Inflammatory macrophage treated with lipopolysaccharide for 1 hour (primary cell): ENCODE measurements around the gene ADCY3.

Source experiments
- DNase-seq, 2 donors: peaks; one replicate each; pipeline ENCODE4 v3.0.0-alpha.2; 2020 to 2022

The ADCY3 gene

DNA sequence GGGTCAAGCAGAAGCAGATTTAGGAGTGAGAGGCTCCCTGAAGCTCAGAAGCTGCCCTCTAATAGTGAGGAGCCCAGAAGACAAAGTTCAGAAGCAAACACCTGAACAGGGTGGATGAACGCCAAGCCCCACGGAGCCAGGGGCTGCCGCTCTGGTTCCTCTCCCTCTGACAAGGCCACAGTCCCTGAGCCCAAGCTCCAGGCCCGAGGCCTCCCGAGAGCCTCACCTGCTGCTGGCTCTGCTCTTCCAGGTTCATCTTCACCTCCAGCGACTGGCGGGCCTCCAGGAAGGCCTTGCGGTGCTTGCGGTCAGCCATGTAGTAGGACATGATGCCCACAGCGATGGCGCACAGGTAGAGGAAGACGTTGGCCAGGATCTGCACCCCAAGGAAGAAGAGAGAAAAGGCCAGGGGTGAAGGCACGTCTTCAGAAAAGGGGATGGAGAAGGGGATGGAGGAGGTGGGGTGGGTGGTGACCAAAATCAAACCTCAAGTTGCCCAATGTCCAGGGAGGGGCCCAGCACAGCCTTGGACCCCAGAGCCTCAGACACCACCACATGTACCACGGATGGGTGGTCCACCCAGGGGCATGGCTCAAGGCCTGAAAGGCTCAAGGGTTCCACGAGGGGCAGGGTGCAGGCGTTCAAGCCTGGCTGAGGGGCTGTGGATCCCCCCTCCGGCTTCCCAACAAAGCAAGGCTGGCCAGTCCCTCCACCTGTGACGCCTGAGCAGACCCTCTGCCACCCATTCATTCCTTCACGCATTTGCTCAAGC is 47.5 kb downstream of the ADCY3 start:
- no peak for DNase-seq

DNA sequence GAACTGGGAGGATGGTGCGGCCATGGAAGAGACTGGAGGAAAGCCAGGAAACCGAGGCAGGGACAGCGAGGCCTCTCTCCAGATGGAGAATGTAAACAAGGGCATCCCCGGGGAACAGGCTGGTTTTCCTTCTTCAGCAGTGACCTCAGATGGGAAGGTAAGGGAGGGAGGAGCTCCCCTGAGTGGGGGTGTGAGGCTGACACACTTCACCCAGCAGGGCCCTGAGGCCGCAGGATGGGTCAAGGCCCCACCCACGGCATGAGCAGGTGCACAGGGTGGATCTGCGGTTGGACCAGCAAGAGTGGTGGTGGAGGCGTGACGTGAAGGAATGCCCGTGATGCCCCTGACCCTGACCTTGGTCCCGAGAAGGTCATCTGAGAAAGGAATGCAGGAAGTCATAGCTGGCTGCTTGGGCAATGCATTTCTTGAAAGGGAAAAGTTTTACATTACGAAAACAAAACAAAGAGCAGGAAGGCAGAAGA is 48.1 kb downstream of the ADCY3 start:
- no peak for DNase-seq

DNA sequence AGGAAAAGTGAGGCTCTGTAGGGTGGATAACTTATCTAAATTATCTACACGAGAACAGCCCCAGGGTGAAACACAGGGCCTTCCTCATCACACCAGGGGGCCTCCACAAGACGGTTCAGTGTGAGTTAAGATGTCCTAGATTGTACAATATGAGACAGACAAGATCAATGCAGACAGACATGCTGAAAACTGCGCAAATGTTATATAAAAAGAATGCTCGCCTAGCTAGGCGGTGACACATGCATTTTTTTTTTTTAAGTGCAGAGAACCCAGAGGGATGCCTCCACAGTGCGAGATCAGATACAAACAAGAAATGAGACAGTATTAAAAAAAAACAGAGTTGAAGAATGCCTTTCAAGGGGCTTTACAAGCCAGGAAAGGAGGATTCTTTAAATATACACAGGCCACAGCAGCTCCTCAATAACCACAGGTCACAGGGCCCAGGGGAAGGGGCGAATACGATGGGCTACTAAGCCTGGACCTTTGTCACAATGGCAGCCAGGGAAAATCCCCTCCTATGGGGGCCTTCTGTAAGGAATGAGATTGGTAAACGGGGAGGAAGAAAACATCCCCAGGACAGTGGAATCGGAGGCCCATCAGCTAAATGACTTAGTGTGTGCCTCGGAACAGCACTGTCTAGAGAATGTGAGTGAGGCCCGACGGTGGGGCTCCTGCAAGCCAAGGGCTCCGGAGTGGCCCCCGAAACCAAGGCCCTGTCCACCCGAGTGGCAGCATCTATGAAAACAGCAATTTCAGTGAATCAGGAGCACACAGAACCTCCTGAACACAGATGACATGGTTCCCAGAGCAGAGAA is 48.9 kb downstream of the ADCY3 start:
- no peak for DNase-seq

DNA sequence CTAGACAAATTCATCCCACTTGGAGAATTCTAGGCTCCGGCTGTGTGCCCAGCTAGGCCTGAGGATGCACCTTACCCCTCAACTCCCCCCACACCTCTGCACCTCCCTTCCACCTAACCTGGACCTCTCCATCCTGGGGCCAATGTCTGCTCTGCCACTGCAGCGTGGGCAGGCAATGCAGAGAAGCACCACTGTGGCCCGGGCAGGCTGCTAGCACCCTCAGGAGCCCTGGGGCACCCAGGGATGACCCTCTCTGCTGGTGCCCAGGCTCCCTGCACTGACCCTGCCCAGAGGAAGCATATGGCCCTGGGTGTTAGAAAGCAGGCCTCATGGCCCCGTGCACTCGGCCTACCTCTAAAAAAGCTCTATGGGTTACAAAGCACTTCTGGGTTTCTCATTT is 49.6 kb downstream of the ADCY3 start:
- no peak for DNase-seq

DNA sequence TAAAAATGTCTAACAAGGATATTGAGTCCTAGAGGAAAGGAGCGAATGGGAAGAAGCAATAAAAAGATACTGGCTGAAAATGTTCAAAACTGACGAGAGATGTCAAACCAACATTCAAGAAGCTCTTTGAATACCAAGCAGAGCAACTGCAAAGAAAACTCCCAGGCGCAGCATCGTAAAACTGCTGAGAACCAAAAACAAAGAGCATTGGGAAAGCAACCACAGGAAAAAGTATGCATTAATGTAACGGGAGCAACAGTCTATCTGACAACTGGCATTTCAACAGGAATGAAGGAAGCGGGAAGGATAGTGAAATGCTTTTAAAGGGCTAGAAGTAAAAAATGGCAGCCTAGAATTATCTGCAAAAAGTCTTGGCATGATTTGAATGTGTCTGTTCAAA is 53.1 kb downstream of the ADCY3 start:
- no peak for DNase-seq

DNA sequence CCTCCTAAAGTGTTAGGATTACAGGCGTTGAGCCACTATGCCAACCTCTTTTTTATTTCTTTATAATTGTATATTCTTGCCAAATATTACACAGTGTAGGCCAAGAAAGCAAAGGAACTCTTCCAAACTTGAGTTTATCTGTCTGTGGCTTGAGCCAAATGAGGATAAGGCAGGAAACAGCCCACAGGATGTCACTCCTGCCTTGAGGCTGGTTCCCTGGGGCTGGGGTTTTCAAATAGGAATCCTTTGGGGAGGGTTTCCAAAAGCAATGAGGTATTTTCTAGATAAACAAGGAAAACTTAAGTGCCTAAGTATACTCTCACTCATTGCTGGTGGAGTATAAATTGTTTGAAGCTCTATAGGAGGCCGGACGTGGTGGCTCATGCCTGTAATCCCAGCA is 56.4 kb downstream of the ADCY3 start:
- DNase-seq, result no peak

DNA sequence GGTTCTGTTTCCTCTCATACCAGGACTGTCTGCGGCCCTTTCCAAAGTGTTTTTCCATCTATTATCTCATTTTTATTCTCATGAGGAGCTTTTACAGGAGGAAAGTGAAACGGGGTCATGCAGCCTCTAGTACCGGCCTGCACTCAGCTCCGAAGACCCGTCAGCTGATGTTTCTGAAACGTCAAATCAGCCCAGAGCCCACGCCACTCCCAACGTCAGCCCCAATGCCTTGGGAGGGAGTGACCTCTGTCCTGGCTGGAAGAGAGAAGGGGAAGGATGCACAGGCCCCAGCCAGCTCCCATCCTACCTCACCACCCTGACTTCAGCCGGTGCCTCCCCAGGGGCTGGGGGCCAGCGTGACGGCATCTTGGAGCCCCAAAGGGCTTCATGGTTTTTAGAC is 58.5 kb downstream of the ADCY3 start:
- DNase-seq, result no peak

DNA sequence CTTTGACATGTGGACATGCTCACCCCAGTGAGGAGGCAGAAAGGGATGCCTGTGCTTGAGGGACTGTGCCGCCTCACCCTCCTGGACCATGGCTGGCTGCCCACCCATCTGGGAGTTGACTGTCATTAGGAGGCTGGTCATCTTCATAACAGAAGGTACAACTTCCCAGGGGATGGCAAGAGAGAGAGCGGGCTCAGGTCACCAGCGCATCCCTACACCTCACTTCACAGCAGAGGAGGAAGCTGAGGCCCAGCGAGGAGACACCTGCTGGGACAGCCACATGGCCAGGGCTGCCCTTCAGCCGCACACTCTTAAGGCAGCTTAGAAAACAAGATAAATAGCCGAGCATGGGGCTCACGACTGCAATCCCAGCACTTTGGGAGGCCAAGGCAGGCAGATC is 59.4 kb downstream of the ADCY3 start:
- DNase-seq, result no peak

DNA sequence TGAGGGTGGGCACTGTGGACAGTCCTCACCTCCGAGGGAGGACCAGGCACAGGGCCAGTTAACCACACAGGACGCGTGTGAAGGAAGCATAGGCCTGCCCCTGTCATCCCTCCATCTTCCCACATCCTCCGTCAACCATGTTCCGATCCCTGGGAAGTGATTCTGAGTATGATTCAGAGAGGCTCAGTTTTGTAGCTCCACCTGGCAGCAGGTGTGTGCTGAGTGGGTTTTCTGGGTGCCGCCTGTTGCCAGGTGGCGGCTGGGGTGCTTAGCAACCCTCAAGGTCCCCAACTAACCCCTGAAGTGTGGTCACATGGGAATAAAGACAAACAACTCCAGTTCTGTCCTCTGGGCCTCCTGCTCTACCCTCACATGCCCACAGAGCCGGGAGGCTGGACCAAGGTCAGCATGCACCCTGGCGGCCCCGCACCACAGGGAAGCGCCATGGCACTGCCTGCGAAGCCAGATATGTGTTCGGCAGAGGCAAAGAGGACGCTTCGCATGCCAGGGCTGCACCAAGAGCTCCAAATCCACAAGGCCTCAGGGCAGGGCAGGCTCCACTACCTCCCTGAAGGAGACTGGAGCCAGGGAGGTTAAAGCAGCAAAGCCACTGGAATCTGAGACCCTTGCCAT is 60.0 kb downstream of the ADCY3 start:
- no peak for DNase-seq

DNA sequence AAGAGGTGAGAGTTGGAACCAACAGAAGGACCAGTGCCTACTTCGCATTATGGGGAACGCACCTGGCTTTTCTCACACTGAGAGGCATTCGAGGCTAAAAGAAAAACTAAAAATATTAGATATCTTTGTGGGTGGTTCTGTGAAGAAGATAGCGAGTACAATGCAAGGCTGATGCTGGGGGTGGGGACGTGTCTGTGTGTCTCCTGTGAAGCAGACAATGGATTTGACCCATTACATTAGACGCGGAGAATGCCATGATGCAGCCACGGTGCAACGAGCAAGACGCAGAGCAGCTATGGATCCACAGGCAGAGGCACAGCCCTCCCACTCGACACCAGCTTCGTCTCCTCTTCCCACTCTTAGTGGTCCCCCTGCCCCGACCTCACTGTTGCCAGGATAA is 61.0 kb downstream of the ADCY3 start:
- no peak for DNase-seq

DNA sequence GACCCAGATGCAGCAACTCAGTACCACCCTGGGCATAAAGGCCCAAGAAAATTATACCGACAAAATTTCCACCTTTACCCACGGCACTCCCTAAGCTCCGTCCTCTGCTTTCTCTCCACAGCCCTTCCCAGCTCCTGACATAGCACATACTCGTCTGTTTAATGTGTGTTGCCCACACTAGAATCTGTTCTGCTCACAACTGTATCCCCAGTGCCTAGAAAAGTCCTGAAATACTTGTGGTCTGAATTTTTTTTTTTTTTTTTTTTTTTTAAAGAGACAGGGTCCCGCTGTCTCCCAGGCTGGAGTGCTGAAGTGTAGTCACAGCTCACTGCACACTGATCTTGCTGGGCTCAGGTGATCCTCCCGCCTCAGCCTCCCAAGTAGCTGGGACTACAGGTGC is 62.3 kb downstream of the ADCY3 start:
- no peak for DNase-seq

DNA sequence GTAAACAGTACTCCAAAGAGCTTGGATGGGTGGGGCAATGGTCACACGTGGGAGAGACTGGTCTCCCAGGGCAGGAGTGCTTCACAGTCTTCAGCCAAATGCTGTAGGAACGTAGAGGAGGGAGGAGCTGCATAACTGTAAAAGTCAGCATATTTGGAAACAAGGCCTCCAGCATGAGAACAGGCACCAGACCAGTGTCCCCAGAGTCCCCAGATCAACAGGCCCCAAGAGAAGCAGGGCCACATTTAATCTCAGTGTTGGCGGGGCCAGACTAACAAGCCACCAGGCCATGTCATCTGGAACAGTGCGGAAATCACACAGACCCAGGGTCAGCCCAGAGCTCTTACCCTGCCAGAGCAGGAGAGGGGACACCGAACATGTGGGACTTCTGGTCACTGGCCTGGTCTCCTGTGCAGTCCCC is 63.2 kb downstream of the ADCY3 start:
- no peak for DNase-seq

DNA sequence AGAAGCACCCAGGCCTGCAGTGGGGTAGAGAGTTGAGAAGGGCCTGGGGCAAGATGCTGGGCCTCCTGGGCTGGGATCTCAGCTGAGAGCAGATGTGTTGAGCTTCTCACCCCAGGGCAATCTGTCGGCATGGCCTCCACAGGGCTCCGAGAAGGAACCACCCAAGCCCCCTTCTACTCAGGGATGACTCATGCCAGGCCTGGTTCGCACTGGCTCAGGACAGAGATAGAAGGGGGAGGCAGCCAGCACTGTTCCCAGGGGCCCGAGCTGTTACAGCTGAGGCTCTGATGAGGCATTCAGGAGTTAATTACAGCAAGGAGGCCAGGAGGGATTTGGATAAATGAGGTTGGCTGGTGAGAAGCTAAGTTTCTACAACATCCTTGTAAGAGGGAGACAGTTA is 64.3 kb downstream of the ADCY3 start:
- no peak for DNase-seq

DNA sequence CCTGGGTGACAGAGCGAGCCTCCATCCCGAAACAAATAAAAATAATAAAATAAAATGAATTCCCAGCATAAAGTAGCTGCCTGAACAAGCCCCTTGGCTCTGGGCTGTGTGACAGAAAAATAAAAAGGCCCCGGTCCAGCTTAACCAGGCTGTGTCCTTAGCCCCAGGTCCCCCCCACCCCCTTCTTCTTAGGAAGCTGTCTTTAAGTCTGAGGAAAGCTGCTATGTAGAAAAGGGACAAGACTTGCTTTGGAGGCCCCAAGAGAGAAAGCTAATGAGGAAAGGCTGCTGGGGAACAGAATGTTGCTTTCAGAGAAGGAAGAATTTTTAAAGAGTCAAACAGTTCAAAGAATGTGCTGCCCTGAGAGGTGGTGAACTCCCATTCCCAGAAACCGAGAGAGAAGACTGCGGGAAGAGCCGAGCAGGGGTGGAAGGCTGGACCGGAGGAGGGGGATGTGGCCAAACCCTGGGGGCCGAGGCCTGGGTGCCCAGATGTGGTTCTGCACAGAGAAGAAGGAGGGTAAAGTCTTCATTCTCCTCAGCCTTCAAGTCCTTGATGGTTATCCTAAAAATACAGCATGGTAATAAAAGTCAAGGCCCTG is 64.9 kb downstream of the ADCY3 start:
- no peak for DNase-seq

DNA sequence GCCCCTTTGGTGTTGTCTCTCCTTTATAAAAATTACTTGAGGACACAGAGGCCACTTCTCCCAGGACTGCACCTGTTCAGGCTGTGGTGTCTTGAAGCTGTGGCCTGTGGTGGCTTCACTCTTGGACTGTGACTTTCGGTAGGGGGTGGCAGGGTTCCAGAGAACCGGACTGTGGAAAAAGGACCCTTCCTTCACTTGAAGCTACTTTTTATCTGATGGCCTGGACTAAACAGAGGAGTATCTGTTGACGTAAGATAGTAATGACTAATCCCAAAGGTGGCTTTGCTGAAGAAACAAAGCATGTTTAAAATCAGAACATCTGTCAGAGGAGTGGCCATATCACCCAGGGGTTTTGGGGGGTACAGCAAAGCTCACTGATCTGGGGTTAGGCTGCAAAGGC is 66.0 kb downstream of the ADCY3 start:
- no peak for DNase-seq

DNA sequence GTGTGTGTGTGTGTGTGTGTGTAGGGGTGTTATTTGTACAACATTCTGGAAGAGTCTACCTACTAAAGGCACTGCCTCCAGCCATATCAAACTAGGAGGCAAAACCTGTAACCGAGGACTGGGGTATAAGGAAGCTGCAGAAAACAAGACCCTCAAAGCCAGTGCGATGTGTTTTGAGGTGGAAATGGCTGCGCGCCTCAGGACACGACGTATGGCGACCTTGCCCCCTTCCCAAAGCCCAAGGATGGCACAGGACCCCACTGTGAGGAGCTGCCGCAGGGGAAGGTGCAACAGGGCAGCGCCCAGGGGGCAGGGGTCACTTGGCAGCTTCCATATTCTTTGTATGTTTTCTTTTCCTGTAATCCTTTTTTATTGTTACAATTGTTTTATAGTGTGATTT is 67.0 kb downstream of the ADCY3 start:
- no peak for DNase-seq

DNA sequence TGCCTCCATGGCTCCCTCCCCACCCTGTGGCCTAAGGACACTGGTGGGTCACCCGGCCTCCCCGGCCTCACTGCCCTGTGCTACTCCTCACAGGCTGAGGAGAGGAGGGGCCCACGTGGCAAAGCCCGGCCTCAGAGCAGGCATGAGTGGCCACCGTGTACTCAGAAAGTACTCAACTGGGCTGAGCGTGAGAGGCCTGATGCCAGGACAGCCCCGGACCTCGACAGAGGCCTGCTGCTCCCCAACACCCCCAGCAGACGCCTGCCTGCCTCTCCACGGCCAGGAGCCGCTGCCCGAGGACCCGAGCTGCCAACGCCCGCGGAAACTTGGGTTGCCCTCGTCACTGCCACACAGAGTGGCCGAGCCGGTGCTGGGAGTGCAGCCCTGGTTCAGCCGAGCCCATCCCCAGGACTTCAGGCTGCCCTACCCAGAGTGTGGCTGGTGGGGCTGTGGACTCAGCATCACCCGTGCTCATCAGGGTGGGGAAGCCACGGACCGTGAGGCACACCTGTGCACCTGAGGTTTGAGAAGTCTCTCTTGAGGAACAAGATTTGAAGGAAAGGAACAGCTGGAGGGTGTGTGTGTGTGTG is 67.5 kb downstream of the ADCY3 start:
- no peak for DNase-seq

DNA sequence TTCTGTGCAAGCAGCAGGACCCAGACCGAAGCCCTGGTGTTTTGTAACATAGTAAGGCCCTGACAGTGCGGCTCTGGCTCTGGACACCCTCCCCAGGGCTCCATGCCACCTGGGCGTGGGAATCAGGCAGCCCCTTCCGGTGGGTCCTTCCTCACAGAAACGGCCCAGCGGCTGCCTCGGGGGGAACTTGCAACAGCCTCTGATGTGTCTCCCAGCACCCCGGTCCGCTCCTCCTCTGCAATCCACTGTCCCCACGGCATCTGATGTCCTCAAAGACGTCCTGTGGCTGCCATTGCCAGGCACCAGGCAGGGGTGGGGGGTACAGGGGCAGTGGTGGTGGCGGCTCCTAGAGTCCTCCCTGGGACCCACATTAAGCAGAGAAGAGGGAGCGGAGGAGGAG is 68.0 kb downstream of the ADCY3 start:
- no peak for DNase-seq

DNA sequence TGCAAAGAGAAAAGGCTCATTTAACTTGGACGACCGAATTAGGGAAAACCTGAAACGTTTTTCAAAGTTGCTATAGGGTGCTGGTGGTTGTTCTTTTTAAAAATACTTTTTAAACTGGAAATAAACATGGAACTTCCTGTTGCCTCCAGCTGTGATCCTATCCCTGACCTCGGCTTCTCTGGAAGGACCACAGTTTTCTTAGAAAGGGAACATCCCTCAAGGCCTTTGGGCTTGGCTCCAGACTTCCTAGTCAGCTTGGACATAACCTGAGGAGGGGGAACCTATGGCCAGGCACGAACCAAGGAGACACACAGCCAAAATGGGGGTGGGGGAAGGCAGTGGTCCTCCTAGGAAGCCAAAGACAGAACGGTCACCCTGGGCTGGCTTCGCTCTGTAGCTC is 69.1 kb downstream of the ADCY3 start:
- DNase-seq, result no peak

DNA sequence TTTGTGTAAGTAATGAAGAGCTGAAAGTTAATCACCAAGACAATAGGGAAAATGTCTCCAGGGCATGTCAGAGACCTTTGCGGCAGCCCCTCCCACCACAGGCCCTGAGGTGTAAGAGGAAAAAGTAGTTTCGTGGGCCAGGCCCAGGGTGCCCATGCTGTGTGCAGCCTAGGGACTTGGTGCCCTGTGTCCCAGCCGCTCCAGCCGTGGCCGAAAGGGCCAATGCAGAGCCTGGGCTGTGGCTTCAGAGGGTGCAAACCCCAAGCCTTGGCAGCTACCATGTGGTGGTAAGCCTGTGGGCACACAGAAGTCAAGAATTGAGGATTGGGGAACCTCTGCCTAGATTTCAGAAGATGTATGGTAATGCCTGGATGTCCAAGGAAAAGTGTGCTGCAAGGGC is 74.3 kb downstream of the ADCY3 start:
- no peak for DNase-seq

DNA sequence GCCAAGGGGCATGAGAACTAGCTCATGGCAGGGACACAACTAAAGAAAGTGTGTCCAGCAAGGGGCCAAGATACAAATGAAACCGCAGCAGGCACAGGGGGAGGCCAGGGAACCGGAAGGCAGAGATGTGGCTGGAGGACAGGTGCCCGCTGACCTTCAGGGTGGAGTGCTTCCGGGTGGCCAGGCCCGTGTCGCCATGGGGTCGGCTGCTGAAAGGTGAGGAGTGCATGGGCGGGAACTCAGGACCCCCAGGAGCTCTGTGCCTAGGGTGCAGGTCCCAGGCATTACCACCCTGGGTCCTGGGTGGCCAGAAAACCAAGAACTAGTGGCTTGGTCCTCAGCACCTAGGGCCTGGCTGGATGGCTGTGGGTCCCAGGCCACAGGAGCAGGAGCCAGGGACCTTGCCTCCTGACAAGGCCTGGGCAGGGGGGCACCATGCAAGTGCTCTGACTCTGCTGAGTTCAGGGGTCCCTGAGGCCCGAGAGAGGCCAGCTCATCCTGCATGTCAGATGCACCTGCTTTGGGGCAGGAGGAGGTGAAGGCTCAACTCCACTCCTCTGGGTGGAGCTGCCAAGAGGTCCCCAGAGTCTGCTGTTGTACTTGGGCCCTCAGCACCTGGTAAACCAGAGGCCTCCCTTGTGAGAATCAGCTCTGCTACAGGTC is 75.9 kb downstream of the ADCY3 start:
- DNase-seq, result no peak

DNA sequence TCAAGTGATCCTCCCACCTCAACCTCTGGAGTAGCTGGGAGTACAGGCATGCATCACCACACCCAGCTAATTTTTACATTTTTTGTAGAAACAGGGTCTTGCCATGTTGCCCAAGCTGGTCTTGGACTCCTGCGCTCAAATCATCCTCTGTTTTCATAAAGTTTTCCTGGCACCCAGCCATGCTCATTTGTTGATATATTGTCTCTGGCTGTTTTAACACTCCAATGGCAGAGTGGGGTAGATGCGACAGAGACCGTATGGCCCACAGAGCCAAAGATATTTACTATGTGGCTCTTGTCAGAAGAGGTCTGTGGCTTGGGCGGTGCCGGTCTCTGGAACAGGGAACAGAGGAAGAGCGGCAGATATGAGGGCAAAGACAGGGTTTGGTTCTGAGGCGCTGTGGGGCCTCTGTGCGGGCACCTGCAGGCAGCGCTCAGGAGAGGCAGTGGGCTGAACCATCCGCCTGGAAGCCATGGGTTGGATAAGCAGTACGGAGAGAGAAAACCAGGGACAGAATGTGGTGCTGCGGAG is 76.6 kb downstream of the ADCY3 start:
- DNase-seq, result no peak
